Activated CD8-positive, alpha-beta memory T cell treated with anti-CD3 and anti-CD28 coated beads, Interleukin-2, amount 50 U/mL, for 1 hour (primary cell): Measurements from ENCODE around the gene CCNI2.

ENCODE experiments used
- DNase-seq: peaks from one replicate; pipeline ENCODE4 v3.0.0-alpha.2; 2020; ENCODE audit errors: extremely low read depth

CCNI2 gene

DNA sequence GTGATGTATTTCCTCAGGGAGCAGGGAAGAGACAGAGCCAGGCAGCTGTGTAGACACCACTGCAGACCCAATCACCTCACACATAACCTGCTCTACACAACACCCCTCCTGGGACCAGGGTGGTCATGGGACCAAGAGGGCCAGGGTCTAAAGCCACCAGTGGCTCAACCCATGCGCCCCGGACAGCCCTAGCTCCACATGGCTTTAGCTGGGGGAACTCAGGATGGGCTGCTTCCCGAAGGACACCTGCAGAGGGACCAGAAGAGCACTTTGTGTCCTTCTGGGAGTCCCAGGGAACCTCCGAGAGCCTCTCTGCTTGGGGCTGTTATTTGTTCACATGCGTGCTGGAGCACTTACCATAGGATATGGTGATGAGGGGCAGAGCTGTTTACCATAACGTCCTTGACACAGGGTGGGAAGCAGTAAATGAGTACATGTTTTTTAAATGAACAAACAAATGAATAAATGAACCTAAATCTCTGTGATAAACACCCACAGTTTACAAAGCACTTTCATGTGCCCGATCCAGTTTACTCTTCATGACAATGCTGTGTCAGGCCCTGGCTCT is 17.5 kb downstream of the CCNI2 start:
- DNase-seq = no peak

DNA sequence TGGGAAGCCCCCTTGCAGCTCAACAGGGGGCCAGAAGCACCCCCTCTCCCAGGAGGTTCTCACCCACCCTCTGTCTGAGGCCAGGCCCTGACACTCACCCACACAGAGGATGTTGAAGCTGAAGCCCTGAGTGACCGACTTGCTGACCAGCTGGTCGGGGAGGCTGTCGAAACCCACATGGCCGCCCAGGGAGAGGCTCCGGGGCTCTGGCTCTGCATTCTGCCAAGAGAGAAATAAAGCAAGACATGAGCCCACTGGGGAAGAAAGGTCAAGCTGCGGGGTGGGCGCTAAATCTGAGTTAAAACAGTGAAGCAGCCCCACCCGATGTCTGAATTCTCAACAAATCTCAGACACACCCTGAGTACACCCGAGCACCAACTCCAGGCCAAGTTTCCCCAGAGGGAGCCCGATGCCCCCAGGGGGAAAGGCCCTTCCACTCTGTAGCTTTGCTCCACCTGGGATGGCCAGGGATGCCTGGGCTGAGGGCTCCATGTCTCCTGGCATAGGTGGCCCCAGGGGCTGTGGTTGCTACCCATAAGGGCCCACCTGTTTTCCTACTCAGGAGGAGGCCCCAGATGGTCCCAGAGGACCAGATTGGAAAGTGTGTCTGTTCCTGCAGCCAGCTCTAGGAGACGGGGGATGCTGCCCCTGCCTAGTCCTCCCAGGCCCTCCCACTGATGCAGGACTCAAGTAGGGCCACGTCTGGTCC is 18.2 kb downstream of the CCNI2 start:
- DNase-seq = no peak

DNA sequence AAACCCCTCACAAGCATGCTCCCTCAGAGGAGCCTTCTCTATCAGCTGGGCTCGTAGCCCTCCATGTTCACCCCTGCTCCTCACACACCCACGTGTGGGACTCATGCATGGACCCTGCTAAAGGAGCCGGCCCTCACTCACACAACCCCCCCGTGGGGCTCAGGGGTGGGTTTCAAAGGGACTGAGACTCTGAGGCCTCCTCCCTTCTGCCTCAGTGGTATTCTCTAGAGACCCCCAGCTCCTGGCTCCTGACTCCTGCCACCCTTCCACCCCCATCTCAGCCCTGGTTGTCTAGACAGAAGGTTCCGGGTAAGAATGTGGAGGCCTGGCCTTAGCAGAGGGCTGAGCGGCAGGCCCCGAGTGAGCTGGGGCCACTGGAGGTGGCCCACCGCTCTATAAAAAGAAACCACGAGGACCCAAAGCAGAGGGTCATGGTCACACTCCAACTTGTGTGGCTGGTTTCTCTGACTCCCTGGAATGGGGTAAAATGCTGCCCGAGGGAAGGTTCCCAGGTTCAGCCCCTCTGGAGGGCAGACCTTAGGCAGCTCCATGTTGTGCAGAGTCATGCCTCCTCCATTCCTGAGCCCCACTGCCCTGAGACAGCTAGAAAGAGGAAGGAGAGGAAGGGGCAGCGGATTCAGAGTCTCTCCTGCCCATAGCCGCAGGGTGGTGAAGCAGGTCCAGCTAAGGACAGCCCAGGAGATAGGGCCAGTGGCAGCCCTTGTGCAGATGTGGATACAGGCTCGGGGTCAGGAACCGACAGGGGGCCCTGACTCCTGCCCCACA is 19.0 kb downstream of the CCNI2 start:
- DNase-seq = no peak

DNA sequence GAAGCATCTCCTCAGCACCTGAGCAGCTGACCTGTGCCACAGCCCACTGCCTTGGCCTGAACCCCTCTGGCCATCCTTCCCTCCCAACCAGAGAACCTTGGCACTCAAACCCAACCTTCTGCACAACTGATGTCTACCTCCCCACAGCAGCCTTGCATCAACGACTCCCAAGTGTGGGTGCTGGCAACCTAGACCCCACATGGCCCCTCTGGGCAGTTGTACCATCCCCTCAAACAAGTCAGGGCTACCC is 19.5 kb downstream of the CCNI2 start:
- DNase-seq = no peak

DNA sequence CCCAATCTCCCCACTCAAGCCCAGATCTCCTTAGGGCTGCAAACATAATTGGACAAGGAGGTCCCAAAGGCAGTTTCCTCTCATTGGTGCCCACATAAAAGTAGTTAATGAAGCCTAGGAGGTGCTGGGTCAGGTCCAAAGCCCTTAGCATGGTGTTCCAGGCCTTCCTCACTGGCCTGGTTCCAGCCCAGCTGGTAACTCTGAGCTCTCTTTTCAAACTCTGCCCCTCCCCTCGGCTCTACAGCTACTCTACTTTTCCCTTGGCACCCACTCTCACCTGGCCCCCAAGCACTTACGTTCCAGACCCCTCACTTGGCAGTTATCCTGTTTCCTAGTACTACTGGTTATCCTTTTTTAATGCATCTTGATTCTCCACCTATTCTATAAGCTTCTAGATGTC is 19.9 kb downstream of the CCNI2 start:
- no peak for DNase-seq

DNA sequence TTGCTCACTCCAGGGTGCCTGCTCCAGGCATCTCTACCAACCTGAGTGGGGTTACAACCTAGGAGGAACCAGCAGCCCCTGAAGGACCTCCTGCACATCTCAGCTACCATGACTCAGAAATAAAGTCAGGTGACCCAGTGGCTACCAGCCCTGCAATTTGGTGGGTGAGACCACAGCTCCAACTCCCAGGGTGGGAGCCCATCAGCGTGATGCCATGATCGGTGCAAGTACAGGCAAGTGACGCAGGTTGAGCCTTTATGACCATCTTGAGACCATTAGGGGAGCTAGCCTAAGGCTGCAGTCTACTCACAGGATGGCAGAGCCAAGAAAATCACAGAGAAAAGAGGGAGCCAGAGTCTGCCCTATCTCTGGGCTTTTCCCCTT is 21.3 kb downstream of the CCNI2 start:
- DNase-seq = no peak

DNA sequence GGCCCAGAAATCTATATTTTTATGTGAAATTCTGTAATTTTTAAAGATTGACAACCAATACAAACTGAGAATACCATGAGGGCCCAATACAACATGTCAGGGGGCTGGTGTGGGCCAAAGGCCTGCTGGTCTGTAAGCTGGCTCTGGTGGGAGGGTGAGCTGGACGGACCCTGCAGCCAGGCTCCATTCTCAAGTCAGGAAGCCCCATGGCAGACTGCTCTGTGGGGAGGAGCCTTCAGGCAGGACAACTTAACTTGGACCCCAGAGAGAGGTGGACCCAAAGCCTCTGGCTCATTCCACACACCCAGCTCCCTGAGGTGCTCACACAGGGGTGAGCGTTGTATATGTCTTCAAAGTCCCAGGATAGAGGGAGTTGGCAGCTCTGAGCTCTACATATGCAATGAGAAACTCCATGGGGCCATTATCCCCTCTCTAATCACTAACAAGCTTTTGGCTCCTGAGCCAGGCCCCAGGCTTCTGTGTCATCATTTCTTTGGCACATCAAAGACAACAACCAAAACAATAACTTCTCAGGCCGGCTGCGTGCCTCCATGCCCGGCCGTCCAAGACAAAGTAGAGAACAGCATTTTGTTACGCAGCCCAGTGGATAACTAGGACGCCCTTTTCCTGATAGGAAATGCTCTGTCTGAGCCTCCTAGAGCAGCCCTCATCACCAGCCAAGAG is 23.4 kb downstream of the CCNI2 start:
- DNase-seq = no peak

DNA sequence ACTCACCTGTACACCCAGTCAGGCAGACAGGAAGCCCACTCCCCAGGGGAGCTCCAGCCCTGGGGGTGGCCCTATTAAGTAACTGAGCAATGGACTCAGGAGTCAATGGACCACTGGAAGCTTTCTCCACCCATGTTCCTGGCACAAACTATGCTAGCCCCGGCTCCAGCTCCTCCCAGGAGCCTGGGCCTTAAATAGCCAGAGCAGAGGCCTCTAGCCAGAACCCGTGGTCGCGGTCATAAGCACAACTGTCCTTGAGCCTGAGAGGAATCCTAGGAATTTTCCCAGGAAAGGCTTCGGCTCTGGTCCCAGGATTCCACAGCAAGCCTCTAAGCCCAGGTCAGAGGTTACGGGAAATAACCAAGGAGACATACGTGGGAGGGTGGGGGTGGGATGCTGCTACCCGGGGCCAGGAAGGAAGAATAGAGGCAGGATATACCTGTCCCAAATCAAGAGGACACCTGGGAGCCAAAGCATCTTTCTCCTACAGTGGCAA is 24.3 kb downstream of the CCNI2 start:
- no peak for DNase-seq

DNA sequence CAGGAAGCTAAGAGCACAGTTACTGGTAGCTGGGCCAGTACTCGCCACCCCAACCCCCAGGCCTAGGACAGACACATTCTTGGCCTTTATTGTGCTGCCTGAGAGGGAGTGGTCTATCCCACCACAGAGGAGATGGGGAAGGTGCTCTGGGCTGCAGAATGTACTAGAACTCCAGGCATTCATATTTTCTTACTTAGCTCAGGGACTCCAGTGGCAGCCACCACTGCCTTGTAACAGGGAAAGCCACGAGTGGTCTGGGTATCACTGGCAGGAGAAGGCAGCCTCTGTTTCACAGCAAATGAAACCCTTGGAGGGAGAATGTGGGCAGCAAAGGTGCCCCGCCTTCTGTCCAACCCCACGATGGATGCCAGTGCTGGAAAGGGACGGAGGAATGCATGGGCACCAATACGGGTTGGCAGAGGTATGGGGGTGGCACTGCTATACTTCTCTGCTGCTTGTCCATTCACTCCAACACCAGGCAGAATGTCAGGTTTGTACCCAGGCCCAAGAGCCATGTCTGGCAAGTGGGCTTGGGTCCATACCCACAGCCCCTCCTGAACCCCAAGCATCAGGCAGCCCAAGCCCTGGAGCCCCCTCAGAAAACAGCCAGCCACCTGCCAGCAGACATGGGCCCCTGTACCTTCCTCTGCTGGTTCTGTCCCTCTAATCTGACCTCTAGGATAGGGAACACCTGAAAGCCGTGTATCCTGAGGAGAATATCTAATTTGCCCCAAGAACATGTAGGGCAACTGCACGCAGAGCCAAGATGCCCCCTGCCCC is 25.3 kb downstream of the CCNI2 start:
- no peak for DNase-seq

DNA sequence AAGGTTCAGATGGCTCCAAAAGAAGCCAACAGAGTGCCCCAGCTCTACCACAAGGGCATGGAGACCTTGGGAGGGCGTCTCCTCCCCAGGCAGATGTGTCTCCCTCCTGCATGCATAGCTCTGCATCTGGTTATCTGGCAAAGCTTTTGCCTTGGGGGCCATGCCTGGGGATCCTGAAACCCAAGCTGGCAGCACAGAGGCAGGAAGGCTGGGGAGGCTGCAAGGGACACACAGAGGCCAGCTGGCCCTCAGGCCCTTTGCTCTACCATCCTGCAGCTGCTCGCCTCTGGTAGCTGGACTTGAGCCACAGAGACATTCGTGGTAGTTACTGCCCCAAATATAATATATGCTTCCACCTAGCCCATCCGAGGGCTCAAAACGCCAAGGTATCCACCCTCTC is 25.9 kb downstream of the CCNI2 start:
- no peak for DNase-seq

DNA sequence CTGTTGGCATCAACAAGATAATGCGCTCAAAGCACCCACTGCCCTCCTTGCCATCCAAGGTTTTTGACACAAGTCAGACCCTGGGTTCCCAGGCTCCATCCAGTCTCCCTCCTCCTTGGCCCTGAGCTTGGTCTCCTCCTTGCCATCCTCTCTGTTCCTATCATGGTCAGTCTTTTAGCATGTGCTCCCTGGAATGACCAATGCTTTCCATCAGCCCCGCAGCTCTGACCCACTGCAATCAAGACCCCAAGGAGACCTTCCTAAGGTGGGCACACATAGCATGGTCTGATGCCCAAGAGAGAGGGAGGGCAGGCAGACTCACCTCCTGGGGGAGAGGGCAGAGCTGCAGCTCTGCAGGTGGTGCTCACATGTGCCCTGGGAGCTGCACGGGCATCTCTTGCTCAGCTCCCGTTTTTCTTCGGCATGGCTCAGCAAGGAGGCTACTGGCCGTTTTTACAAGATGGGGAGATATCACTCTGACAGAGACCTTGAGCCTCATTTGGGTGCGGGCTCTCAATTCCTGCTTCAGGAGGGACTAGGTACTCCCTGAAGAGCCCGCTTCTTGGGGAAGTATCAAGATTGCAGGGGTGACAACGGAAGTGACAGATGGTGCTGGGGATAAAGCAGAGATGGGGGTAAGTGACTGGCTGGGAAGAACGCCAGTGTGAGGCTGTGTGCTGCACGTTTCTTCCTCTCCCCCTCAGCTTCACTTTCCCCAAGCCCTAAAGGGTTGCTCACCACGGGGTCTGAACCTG is 26.6 kb downstream of the CCNI2 start:
- no peak for DNase-seq

DNA sequence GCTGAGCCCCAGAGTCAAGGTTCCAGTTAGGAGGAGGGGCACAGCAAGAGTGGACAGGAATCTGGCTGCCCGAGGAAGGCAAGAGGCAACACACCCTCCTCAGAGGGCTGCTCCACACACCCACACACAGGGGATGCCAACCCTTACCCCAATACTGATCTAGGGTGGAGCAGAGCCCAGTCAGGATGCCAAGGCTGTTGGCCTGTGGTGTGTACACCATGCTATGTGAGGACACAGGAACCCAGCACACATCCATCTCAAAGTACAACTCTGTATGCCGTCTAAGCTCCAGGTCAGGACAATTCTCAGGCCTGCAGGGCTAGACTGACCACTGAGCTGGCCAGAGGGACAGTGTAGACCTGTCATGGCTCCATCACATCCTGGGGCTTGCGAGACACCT is 27.2 kb downstream of the CCNI2 start:
- DNase-seq = no peak

DNA sequence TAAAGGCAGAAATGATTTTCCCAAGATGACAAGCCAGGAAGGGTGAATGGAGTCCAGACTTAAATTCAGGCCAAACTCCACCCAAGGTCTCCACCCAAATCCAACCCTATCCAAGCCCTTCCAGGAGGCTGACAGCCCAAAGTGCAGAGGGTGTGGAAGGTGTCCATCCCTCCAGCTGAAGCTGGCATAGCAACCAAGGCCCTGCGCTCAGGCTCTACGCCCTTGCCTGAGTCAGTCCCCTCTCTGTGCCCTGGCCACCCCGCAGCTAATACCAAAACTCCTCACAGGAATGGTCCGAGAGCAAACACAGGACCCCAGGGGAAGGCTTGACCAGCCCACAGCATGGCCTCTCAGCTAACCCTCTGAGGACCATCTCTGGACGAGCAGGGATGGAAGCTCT is 27.7 kb downstream of the CCNI2 start:
- DNase-seq = no peak

DNA sequence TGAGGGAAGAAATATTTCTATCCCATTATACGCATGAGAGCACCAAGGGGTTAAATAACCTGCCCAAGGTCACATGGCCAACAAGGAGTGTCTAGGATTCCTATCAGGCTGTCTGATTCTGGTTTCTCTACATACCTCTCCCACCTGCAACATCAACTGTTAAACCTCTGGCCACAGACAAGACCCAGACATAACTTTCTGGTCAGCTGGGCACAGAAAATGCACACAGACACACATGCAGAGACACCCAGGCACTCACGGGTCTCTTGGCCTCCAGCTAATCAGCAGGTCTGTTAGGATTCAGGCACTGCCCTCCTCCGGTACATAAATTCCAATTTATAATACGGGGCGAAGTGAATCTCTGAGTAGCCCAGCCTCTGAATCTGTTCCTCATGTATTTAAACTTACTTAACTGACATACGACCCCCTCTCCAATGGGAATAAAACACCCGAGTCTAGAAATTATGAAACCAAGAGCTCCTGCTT is 28.3 kb downstream of the CCNI2 start:
- no peak for DNase-seq

DNA sequence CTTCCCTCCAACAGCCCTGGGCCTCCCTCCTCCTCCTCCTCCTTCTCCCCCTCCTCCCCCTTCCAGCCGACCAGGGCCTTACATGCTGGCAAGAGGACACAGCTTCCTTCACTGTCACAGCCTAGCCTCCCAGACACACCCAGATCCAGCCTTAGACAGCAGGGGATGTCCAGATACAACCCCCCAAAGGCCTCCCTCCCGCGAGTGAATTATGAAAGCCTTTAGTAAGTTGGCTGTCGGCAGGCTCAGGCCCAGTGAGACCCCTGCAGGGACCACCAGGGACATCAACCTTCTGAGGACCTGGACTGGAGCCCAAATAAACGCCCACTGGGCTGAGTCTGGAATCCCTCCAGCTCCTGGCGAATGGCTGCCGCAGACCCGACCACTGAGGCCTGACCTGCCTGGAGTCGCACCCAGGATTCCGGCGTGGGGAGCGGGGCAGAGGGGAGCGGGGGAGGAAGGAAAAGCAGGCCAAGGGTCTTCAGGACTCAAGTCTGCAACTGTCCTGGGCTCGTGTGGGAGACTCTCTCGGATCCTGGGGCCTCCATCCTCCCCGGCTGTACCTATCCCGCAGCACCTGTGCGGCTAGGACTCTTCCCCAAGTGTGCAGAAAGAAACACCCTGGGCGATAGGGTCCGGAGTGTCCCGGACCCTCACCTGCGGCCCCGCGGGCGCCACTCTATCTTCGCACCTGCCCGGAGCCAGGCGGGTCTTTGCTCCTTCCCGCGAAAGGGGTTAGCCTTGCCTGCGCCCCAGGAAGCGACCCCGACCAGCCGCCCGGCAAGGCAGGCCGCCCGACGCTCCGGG is 29.1 kb downstream of the CCNI2 start:
- DNase-seq = no peak

DNA sequence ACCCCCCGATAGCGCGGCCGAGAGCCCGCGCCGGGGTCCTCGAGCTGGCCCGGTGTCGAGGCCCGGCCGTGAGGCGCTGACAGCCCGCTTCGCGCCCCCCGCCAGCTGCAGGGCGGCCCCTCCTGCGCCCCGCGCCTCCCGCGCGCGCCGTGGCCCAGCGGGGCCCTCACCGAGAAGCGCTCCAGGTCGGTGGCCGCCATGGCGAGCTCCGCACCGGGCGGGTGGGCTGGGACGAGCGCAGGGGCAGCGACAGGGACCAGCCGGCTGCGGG is 29.6 kb downstream of the CCNI2 start:
- no peak for DNase-seq

DNA sequence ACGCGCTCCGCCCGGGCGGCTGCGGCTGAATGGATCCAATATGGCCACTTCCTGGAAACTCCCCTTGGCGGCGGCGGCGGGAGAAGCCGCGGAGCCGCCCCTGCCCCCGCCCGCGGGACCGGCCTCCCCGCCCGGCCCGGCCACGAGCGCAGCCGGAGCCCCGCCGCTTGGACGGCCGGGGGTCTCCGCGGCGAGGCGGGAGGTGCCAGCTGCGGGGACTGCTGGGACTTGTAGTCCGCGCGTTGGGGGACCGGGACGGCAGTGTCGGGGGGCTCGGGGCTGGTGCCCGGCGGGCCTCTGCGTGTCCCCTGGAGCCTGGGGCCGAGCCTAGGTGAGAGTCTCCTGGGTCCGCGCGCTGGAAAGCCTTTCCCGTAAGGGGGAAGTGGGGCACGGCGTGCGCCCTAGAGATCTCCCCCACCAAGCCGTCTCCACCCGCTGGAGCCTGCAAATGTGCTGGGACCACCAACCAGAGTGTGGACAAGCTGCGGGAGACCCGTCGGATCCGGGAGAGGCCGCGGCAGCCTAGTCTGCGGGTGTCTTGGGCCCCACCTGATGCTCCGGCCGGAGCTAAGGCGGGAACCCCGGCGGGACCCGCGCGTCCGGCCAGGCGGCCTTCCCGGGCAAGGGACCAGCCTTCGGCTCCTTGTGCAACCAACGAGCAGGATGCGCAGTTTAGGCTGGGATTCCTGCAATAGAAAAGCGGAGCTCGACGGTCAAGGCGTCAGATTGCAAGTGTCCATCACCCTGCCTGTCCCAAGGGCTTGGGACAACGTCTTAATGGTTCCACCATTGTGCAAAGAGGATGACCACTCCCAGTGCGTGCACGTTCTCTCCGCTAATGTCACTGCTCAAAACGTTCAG is 30.2 kb downstream of the CCNI2 start, which contains the start of gene SEPTIN8:
Gene SEPTIN8 (minus strand): TSS at position 31 of the 861 bp plus-strand sequence. CDS start 102 bp downstream, outside the sequence.
- DNase-seq = no peak

DNA sequence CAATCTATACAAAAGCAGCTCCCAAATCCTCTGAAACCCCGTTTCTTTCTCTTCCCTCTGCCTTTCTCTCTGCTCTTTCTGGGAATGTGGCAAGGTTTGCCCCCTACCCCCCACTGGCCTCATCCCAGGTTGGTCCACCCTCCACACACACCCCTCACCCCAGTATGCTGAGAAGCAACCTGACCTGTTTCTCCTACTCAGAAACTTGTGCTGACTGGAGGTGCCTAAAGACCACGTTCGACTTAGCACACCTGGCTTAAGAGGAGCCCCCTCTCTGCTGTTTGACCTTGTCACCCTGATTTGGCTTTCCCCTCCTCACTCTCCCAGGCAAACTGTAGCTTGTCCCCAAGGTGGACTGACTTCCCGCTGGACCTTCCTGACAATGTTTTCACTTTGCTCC is 30.9 kb downstream of the CCNI2 start:
- no peak for DNase-seq

DNA sequence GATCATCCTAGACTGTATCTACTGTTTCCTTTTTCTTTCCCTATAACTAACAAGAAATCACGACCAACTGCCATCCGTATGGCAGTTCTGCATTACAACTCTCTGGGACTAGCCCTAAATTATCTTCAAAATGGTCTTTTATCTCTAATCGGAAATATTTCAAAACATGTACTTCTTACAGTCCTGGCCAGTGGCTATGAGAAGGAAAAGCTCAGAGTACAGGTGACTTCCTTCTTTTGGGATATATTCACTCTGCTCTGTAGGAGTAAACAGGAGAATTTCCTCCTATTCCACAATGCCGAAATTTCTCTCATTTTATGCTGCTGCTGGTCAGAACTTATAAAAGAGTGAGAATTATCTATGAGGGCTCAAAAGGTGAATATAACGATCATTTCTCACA is 31.6 kb downstream of the CCNI2 start:
- no peak for DNase-seq
